RWPE2 (cell line): ENCODE measurements around the gene FAS.
A peak's percentile ranks its signal among the peaks of the same experiment; 100 is the strongest.

Experiments used
- ATAC-seq: fragments of 200-7000 bp; cut with Tn5 transposase; 3 replicates; pipeline ENCODE4 v1.9.1; 2021; ENCODE audit warnings: low read depth
- DNase-seq: peaks from one replicate; pipeline ENCODE4 v3.0.0-alpha.2; 2020; ENCODE audit warnings: low spot score
- H3K27ac ChIP-seq: fragments of 450-650 bp; 2 replicates; pipeline ENCODE4 v1.5.1; 2017; ENCODE audit warnings: mild to moderate bottlenecking; ENCODE audit not compliant: poor library complexity, severe bottlenecking
- H3K27me3 ChIP-seq: fragments of 250-450 bp; sonication (Bioruptor Pico); 2 replicates; pipeline ENCODE4 v1.5.1; 2021; ENCODE audit warnings: mild to moderate bottlenecking, moderate library complexity; ENCODE audit not compliant: insufficient read depth, poor library complexity, severe bottlenecking
- H3K36me3 ChIP-seq: fragments of 250-450 bp; sonication (Bioruptor Pico); 2 replicates; pipeline ENCODE4 v1.5.1; 2020; ENCODE audit warnings: low read depth, mild to moderate bottlenecking, moderate library complexity
- H3K4me1 ChIP-seq: fragments of 250-450 bp; sonication (Bioruptor Pico); 2 replicates; pipeline ENCODE4 v1.5.1; 2021; ENCODE audit warnings: mild to moderate bottlenecking, moderate library complexity; ENCODE audit not compliant: insufficient read depth, poor library complexity, severe bottlenecking
- H3K4me3 ChIP-seq: fragments of 250-450 bp; sonication (Bioruptor Pico); 2 replicates; pipeline ENCODE4 v1.5.1; 2021; ENCODE audit warnings: mild to moderate bottlenecking, moderate library complexity; ENCODE audit not compliant: severe bottlenecking
- H3K9me3 ChIP-seq: fragments of 250-450 bp; sonication (Bioruptor Pico); 2 replicates; pipeline ENCODE4 v1.5.1; 2021; ENCODE audit warnings: mild to moderate bottlenecking, moderate library complexity; ENCODE audit not compliant: severe bottlenecking
- TF ChIP-seq, protein P1 (sequence below): fragments of 450-650 bp; IDR thresholded peaks from one replicate; pipeline ENCODE4 v1.5.1; 2017; ENCODE audit warnings: mild to moderate bottlenecking, moderate library complexity; ENCODE audit not compliant: poor library complexity, severe bottlenecking

The FAS gene

DNA sequence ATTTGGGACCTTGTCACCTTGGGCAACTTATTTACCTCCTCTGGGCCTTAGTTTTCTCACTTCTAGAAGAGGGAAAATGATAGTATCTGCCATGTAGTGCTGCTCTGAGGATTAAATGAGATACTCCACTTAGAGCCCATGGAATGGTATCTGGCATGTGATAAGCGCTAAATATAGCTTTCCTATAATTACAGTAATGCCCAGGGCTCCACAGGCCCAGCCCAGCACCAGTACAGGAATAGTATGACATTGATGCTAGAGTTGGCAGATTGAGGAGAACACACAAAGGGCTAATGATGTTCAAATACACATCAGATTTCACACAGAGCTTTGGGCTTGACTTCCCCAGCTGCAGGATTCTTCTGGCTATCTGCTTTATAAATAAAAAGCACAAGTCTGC is 34.9 kb downstream of the FAS start:
- H3K4me3 ChIP-seq: no peak overlapping the region
- no peaks in the 10 kb centered on the region for H3K27me3 ChIP-seq
- TF ChIP-seq, protein P1, sequence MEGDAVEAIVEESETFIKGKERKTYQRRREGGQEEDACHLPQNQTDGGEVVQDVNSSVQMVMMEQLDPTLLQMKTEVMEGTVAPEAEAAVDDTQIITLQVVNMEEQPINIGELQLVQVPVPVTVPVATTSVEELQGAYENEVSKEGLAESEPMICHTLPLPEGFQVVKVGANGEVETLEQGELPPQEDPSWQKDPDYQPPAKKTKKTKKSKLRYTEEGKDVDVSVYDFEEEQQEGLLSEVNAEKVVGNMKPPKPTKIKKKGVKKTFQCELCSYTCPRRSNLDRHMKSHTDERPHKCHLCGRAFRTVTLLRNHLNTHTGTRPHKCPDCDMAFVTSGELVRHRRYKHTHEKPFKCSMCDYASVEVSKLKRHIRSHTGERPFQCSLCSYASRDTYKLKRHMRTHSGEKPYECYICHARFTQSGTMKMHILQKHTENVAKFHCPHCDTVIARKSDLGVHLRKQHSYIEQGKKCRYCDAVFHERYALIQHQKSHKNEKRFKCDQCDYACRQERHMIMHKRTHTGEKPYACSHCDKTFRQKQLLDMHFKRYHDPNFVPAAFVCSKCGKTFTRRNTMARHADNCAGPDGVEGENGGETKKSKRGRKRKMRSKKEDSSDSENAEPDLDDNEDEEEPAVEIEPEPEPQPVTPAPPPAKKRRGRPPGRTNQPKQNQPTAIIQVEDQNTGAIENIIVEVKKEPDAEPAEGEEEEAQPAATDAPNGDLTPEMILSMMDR: no peak
- ATAC-seq (no peak), DNase-seq (no peak)
- peaks cover 2% of the 10 kb centered on the region for H3K9me3 ChIP-seq
- H3K4me1 ChIP-seq: peaks cover 6% of the 10 kb centered on the region
- H3K27ac ChIP-seq: no peak overlapping the region
- peaks cover 4% of the 10 kb centered on the region for H3K36me3 ChIP-seq

DNA sequence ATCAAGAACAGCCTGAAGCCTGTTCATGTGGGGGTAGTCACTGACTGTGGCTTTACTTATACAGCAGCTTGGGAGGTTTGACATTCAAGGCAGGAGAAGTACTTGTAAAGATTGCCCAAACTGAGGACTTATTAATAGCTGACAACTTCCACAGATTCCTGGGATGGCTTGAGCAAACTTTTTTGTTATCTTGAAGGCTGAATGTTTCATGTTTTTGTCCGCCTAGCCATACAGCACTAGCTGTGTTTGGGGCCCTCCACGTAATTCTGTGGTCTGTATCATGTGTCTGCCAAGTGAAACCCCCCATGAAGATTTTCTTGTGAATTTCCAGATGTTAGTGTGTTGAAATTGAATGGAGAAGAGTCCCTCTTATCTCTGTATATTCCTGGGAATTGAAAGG is 38.6 kb downstream of the FAS start:
- Histone ChIP-seq H3K27me3 (no peaks in the 10 kb centered on the region), H3K9me3 (no peaks in the 10 kb centered on the region), H3K4me3 (no peak overlapping the region), H3K27ac (no peak overlapping the region), H3K36me3 (no peaks in the 10 kb centered on the region), H3K4me1 (peaks cover 14% of the 10 kb centered on the region)
- TF ChIP-seq, protein P1: no peak
- ATAC-seq: no peak
- no peak for DNase-seq

DNA sequence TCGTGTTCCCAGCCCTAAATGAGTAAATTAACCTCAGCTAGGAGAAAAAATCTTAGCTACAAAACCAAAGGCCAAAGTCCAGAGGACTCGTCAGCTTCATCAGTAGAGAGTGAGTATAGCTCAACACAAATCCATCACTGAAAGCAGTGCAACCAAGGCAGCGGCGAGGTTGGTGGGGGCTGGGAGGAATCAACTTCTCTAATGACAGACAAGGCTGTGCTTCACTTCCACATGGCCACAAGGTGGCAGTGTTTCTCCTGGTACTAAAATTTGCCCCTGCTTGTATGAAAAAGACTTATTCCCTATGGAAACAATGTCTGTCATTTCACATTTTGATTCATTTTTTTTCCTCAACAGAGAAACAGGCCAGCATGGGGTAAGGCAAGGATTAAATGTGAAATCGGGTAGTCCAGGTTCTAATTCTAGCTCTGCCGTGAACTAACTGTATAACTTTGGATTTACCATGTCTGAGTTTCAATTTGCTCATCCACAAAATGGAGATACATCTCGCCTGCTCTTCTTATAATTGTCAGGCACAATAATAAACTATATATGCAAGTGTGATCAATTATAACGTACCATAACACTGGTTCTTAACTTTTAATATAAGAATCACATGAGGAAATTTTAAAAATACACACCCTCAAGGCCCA is 39.3 kb downstream of the FAS start:
- peak; percentile 46; the same call in 2 of the 3 replicates for ATAC-seq
- H3K27ac ChIP-seq: no peak overlapping the region
- TF ChIP-seq, protein P1: peak; percentile 88
- peaks cover 14% of the 10 kb centered on the region for H3K4me1 ChIP-seq
- no peaks in the 10 kb centered on the region for H3K9me3 ChIP-seq
- DNase-seq: peak; percentile 60
- no peak overlapping the region for H3K4me3 ChIP-seq
- no peaks in the 10 kb centered on the region for H3K36me3 ChIP-seq
- no peaks in the 10 kb centered on the region for H3K27me3 ChIP-seq

DNA sequence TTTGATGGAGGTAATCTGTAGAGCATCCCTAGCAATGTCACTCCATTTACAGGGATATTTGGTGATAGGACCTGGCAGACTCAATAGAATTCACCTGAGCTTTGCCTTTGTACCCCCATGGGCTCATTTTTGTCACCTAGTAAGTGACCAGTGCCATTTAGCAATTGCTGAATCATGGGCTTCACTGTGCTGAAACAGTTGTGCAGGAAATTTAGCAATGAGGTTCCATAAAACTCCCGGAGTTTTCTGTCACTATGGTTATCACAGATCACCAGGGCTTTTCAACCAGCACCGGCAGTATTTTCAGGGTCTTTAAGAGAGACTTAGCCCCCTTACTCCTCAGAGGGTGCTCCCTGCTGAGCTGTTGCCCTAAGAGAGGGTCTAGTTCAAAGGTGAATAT is 40.2 kb downstream of the FAS start:
- Histone ChIP-seq H3K4me3 (no peak overlapping the region), H3K9me3 (no peaks in the 10 kb centered on the region), H3K4me1 (peaks cover 14% of the 10 kb centered on the region), H3K36me3 (no peaks in the 10 kb centered on the region), H3K27me3 (no peaks in the 10 kb centered on the region), H3K27ac (no peak overlapping the region)
- no peak for DNase-seq
- ATAC-seq: no peak
- TF ChIP-seq, protein P1: no peak

DNA sequence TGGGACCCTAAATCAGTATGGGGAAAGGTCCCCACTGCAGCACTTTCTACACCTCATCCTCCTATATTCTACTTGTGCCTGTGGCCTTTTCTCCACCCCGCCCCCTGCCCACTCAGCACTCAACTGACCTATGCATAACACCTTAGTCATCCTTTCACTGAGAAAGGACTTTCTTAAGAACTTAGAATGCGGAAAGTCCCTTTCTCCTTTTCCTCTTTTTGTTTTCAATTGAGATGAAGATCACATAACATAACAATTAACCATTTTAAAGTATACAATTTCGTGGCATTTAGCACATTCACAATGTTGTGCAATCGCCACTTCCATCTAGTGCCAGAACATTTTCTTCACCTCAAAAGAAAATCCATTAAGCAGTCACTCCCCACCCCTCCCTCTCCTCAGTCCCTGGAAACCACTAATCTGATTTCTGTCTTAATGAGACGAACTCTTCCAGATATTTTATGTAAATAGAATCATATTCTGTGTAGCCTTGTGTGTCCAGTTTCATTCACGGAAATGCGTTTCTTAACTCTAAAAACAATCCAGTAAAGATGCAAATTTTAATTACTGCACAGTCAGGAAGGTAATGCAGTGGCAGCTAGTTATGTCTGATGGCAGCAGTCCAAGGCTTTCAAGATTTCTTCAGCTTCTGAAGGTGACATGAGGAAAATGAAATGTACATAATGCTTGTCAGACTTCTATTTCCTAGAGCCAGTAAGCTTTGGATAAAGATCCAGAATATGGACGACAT is 41.7 kb downstream of the FAS start:
- H3K4me1 ChIP-seq: peaks cover 14% of the 10 kb centered on the region
- peak; percentile 94 for ATAC-seq
- DNase-seq: peak; percentile 66
- H3K9me3 ChIP-seq: no peaks in the 10 kb centered on the region
- no peaks in the 10 kb centered on the region for H3K27me3 ChIP-seq
- H3K27ac ChIP-seq: peak overlapping the region; percentile 19
- H3K36me3 ChIP-seq: no peaks in the 10 kb centered on the region
- H3K4me3 ChIP-seq: no peak overlapping the region
- TF ChIP-seq, protein P1: no peak
